ENCODE measurements around the gene IL31RA.

IL31RA gene

GRCh38 chr5:55921617-55922016, 70.5 kb downstream of the IL31RA start:
- TF ChIP-seq REST (IDR thresholded peaks at IDR 0.05; ENCODE audit: insufficient read depth in 1 of 2, low read depth in 2 of 2, low read length in 2 of 2) (no peak), SIN3A (IDR thresholded peaks at IDR 0.05; ENCODE audit: borderline replicate concordance, insufficient read depth, low read length) (no peak), FOXP2 (optimal IDR thresholded peaks at IDR 0.05; ENCODE audit: borderline replicate concordance, extremely low read depth, extremely low read length, insufficient read depth) (no peak), TAF1 (IDR thresholded peaks at IDR 0.05; ENCODE audit: borderline replicate concordance, insufficient read depth, low read length) (no peak), POLR2AphosphoS5 (IDR thresholded peaks at IDR 0.05; ENCODE audit: low read depth, low read length) (no peak)

GRCh38 chr5:55923177-55923771, 72.1 kb downstream of the IL31RA start:
- TF ChIP-seq REST (IDR thresholded peaks at IDR 0.05; ENCODE audit: insufficient read depth in 1 of 2, low read depth in 2 of 2, low read length in 2 of 2) (no peak), POLR2AphosphoS5 (IDR thresholded peaks at IDR 0.05; ENCODE audit: low read depth, low read length) (peak; percentile 48; the same call in 1 of the 2 replicates)

DNA sequence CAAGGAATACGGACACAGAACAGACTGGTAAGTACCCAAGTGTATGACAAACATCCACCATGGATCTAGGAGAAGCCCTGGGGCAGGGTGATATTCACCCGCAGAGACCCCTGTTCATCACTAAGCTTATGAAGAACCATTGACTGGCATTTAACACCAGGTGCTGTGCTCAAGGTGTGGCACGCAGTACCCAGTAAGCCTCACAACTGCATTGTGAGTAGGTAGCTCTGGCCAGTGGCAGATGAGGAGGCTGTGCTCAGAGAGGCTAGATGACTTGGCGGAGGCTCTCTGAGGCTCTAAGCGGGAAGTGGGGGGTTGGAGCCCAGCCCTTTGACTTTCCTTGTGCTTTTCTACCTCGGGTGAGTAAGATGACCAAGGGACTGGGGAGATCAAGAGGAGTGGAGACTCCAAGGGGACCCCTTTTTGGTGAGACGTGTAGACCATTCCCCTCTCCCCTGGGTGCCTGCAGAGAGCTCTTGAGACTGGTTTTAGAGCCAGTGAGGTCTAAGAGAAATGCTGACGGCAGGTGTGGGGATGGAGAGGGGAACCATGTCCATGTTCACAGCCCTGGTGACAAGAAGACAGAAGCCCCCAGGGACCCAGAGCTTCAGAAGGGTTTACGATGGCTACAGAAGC, 72.8 kb downstream of the IL31RA start:
- no peak for TF ChIP-seq POLR2AphosphoS5 (IDR thresholded peaks at IDR 0.05; ENCODE audit: low read depth, low read length)
- TF ChIP-seq REST (IDR thresholded peaks at IDR 0.05; ENCODE audit: insufficient read depth in 1 of 2, low read depth in 2 of 2, low read length in 2 of 2), result no peak
- TF ChIP-seq SIN3A (IDR thresholded peaks at IDR 0.05; ENCODE audit: borderline replicate concordance, insufficient read depth, low read length), result no peak
- TF ChIP-seq TAF1 (IDR thresholded peaks at IDR 0.05; ENCODE audit: borderline replicate concordance, insufficient read depth, low read length), result no peak
- no peak for TF ChIP-seq FOXP2 (optimal IDR thresholded peaks at IDR 0.05; ENCODE audit: borderline replicate concordance, extremely low read depth, extremely low read length, insufficient read depth)

- no peak for TF ChIP-seq FOXP2 (optimal IDR thresholded peaks at IDR 0.05; ENCODE audit: borderline replicate concordance, extremely low read depth, extremely low read length, insufficient read depth)
- no peak for TF ChIP-seq POLR2AphosphoS5 (IDR thresholded peaks at IDR 0.05; ENCODE audit: low read depth, low read length)
- no peak for TF ChIP-seq REST (IDR thresholded peaks at IDR 0.05; ENCODE audit: insufficient read depth in 1 of 2, low read depth in 2 of 2, low read length in 2 of 2)
- TF ChIP-seq TAF1 (IDR thresholded peaks at IDR 0.05; ENCODE audit: borderline replicate concordance, insufficient read depth, low read length), result no peak
- no peak for TF ChIP-seq SIN3A (IDR thresholded peaks at IDR 0.05; ENCODE audit: borderline replicate concordance, insufficient read depth, low read length)
Measured at GRCh38 chr5:55924744-55925143, 73.6 kb downstream of the IL31RA start.

All from PFSK-1 (cell line).